Gastrocnemius medialis (tissue), 4 donors: ENCODE data around the gene EIF2D.

Experiments used
- CTCF ChIP-seq, 5 experiments: fragments of 450-650 bp in 3 of 5; fragments of 200-600 bp in 2 of 5; sonication (generic) in 2 of 5; IDR thresholded peaks in 4 of 5; conservative IDR thresholded peaks in 1 of 5; 1 replicate in 4 of 5; 2 replicates in 1 of 5; pipeline ENCODE4 v1.5.1; 2016 to 2019; ENCODE audit warnings: antibody characterized with exemption in 5 of 5, mild to moderate bottlenecking in 3 of 5, moderate library complexity in 3 of 5
- POLR2A ChIP-seq, 2 donors: fragments of 450-650 bp; IDR thresholded peaks; one replicate each; pipeline ENCODE4 v1.6.1; 2017; ENCODE audit warnings: antibody characterized with exemption in 2 of 2, mild to moderate bottlenecking in 2 of 2, moderate library complexity in 2 of 2

DNA sequence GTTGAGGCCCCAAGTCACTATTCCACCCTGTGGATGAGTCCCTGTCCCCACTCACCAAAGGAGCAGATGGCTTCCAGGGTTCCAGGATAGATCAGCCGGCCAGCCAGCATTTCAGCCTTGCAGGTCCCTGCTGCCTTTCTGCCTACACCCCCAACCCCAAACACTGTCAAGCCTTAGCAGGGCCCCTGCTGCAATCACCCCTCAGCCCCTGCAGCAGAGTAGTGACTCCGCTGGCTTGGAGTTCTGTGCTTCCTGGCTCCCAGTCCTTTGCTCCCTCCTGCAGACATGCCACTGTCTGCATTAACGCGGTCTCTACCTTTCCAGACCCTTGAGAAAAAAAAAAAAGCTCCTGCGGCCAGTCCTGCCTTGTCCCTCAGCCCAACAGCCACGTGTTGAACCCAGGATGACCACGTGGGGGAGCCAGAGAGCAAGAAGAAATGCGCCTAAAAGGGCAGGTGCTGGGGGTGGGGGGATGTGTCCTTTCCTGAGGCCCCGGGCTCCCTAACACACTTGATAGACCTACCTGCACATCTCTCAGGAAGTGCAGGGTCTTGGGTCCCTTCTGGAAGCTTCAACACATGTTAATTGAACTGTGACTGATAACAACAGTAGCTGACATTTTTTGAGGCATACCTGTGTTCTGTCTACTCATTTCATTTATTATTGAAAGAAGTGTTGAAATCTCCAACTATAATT lies 67.6 kb downstream of the EIF2D start:
- TF ChIP-seq POLR2A (IDR thresholded peaks at IDR 0.05) (no peak), CTCF (IDR thresholded peaks at IDR 0.05 in 4 of 5, conservative IDR thresholded peaks at IDR 0.05 in 1 of 5) (peak; percentile 68 to 88 (median 75))
